ENCODE results near the gene HDDC2.

DNA sequence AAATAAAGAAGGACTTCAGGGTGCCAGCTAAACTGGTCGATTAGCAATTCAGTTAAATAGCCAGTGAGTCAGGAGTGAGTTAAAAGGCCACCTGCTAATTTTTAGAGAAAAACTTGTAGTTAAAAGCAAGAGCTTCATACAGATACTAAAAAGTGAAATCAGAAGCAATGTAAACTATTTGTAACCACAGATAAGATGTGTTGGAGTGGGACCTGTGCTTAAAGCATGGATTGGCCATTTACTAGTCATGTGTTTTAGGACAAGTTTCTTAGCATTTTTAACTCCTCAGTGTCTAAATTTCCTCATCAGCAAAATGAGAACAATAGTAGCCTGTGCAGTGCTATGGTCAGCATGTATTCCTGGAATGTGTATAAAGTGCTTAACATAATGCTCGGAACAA, 23.8 kb upstream of the HDDC2 start:
- TF ChIP-seq EZH2 (IDR thresholded peaks at IDR 0.05; ENCODE audit: low read depth, unreplicated experiment) (no peak), NANOG (IDR thresholded peaks at IDR 0.05; ENCODE audit: borderline replicate concordance) (no peak), POLR2AphosphoS5 (IDR thresholded peaks at IDR 0.05; ENCODE audit: low read depth) (no peak), CREB1 (CRISPR knock-in tag; IDR thresholded peaks at IDR 0.05; ENCODE audit: low read depth) (no peak), JUNB (IDR thresholded peaks at IDR 0.05; ENCODE audit: unreplicated experiment) (no peak), EZH2phosphoT487 (IDR thresholded peaks at IDR 0.05; ENCODE audit: unreplicated experiment) (no peak), ZNF331 (CRISPR knock-in tag; IDR thresholded peaks at IDR 0.05; ENCODE audit: low read depth) (no peak), ZNF114 (CRISPR knock-in tag; IDR thresholded peaks at IDR 0.05) (no peak)
- TF ChIP-seq, protein P1, sequence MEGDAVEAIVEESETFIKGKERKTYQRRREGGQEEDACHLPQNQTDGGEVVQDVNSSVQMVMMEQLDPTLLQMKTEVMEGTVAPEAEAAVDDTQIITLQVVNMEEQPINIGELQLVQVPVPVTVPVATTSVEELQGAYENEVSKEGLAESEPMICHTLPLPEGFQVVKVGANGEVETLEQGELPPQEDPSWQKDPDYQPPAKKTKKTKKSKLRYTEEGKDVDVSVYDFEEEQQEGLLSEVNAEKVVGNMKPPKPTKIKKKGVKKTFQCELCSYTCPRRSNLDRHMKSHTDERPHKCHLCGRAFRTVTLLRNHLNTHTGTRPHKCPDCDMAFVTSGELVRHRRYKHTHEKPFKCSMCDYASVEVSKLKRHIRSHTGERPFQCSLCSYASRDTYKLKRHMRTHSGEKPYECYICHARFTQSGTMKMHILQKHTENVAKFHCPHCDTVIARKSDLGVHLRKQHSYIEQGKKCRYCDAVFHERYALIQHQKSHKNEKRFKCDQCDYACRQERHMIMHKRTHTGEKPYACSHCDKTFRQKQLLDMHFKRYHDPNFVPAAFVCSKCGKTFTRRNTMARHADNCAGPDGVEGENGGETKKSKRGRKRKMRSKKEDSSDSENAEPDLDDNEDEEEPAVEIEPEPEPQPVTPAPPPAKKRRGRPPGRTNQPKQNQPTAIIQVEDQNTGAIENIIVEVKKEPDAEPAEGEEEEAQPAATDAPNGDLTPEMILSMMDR (conservative IDR thresholded peaks at IDR 0.05; ENCODE audit: low read depth in 2 of 2): no peak
- TF ChIP-seq, protein P2, sequence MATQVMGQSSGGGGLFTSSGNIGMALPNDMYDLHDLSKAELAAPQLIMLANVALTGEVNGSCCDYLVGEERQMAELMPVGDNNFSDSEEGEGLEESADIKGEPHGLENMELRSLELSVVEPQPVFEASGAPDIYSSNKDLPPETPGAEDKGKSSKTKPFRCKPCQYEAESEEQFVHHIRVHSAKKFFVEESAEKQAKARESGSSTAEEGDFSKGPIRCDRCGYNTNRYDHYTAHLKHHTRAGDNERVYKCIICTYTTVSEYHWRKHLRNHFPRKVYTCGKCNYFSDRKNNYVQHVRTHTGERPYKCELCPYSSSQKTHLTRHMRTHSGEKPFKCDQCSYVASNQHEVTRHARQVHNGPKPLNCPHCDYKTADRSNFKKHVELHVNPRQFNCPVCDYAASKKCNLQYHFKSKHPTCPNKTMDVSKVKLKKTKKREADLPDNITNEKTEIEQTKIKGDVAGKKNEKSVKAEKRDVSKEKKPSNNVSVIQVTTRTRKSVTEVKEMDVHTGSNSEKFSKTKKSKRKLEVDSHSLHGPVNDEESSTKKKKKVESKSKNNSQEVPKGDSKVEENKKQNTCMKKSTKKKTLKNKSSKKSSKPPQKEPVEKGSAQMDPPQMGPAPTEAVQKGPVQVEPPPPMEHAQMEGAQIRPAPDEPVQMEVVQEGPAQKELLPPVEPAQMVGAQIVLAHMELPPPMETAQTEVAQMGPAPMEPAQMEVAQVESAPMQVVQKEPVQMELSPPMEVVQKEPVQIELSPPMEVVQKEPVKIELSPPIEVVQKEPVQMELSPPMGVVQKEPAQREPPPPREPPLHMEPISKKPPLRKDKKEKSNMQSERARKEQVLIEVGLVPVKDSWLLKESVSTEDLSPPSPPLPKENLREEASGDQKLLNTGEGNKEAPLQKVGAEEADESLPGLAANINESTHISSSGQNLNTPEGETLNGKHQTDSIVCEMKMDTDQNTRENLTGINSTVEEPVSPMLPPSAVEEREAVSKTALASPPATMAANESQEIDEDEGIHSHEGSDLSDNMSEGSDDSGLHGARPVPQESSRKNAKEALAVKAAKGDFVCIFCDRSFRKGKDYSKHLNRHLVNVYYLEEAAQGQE (IDR thresholded peaks at IDR 0.05; ENCODE audit: unreplicated experiment): no peak
